GM18907 (cell line): ENCODE measurements around the gene STAG3.
A peak's percentile ranks its signal among the peaks of the same experiment; 100 is the strongest.
"Not testable (repeated sequence)": the region's sequence is repeated elsewhere in the genome, so short reads cannot be mapped to it uniquely, and the experiment has no call there.

ENCODE experiments used
- ATAC-seq: cut with Tn5 transposase; IDR thresholded peaks from one replicate; pipeline ENCODE4 v1.9.1; 2021; ENCODE audit warnings: mild to moderate bottlenecking, moderate library complexity; ENCODE audit not compliant: unreplicated experiment

The STAG3 gene

DNA sequence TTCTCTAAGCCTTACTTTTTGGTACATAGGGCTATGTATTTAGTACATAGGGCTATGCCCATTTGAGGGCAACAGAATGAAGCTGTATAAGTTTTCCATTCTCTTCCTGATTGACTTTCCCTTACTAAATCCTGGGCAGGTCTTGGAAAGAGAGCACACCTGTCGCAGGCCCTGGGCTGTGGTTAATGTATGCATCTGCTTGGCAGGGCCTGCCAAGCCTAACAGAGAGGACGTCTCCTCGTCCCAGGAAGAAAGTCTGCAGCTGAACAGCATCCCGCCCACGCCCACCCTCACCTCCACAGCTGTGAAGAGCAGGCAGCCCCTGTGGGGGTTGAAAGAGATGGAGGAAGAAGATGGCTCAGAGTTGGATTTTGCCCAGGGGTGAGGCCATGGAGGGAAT, 33.1 kb downstream of the STAG3 start:
- ATAC-seq = no peak

DNA sequence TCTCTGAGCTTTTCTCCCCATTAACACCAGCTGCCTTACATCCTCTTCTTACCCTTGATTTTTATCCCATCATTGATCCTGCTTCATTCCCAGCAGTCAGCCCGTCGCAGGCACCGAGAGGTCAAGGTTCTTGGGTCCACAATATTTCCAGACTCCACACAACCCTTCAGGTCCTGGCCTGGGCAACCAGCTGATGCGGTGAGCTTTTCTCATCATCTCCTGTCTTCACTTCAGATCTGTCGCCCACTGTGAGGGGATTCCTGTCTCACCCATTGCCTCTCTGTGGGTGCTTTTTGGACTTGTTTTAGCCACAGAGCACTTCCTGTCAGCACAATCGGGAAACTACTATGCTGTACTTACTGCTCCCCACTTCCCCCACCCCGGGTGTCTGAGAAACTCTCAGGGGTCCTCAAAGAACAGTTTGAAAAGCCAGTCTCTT, 33.6 kb downstream of the STAG3 start:
- ATAC-seq = no peak

DNA sequence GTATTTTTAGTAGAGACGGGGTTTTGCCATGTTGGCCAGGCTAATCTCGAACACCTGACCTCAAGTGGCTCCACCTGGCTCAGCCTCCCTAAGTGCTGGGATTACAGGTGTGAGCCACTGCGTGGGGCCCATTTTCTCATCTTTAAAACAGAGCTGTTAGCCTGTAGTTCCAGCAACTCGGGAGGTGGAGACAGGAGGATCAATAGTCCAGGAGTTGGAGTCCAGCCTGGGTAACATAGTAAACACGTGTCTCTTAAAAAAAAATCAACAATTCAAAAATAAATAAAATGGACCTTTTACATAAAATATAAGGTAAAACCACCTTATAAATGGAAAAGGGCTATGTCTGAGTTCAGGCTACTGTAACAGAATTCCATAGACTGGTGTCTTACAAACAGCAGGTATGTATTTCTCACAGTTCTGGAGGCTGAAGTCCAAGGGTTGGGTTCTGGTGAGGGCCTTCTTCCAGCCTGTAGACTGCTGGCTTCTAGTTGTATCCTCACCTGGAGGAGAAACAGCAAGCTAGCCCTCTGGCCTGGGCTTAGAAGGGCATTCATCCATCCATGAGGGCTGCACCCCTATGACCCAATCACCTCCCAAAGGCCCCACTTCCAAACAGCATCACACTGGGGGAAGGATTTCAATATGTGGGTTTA, 35.0 kb downstream of the STAG3 start:
- ATAC-seq = no peak

DNA sequence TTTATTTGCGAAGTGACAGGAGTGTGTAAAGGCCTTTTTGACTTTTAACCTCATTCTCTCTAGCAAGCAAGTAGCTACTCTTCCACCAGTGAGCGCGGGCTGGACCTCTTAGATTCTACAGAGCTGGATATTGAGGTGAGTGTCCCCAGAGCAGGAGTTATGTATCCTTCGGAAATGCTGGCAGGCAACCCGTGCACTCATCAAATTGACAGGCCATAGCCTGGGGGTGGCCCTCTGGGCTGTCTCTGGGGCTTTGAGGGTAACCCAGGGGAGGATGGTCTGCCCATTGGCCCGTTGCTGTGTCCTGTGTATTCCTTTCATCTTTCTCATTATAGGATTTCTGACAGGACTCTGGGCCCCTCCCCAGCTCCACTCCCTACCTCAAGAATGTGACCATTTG, 36.0 kb downstream of the STAG3 start:
- no peak for ATAC-seq

DNA sequence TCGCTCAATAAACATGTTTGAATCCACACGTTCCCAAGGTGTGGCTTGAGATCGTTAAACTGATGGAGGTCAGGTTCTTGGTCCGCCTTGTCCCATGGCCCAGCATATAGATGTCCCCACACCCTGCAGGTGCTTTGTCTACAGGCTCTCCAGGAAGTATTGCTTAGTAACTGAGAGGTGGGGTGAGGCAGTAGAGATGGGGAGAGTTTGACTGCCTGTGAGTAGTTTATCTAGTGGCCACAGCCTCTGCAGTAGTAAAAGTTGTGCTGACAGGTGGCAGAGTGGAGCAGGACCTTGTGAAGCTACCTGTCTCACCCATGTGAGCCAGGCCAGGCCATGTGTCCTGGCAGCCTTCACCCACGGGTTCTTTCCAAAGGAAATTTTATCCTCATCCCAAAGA, 36.6 kb downstream of the STAG3 start:
- ATAC-seq = not testable (repeated sequence)

DNA sequence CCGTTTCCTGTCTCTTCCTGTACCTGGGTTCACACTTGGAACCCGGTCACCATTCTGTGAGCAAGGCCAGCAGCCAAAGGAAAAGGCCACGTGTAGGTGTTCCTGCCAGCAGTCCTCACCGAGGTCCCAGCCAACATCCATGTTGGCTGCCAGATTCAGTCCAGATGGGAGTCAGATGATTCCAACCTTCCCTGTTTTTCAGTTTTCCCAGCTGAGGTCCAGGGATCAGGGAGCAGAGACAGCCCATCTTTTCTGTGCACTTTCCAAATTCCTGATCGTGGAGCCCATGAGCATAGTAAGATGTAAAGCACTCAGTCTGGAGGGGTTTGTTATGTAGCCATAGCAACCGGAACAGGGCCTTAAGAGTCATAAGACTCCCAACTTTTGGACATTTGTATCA, 38.2 kb downstream of the STAG3 start:
- ATAC-seq = no peak

DNA sequence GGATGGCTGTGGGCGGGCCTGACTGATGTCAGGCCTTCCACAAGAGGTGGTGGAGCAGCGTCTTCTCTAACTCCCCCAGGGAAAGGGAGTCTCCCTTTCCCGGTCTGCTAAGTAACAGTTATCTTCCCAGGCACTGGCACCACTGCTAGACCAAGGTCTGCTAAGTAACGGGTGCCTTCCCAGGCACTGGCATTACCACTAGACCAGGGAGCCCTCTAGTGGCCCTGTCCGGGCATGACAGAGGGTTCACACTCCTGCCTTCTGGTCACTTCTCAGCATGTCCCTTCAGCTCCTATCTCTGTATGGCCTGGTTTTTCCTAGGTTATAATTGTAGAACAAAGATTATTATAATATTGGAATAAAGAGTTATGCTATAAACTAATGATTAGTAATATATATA, 40.2 kb downstream of the STAG3 start:
- ATAC-seq = peak; percentile 14

DNA sequence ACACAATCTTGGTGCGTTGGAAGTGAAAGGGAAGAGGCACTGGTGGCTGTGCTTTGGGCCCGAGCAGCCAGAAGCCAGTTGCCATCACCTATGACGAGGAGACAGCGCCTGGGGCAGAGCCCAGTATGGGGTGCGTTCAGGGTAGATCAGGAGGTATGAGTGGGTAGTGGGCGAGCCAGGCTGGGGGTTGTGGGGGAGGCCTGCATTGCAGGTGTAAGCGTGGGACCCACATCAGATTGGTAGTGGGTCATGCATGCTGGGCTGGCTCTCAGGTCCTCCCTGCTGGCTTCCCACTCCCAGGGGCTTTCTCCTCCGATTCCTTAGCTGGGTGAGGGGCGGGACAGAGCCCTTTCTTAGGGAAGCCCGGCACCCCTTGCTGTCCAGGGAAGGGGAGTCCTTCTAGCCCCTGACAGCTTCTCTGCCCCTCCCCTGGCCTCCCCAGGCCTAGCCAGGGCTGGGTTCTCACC, 41.6 kb downstream of the STAG3 start:
- ATAC-seq = no peak

DNA sequence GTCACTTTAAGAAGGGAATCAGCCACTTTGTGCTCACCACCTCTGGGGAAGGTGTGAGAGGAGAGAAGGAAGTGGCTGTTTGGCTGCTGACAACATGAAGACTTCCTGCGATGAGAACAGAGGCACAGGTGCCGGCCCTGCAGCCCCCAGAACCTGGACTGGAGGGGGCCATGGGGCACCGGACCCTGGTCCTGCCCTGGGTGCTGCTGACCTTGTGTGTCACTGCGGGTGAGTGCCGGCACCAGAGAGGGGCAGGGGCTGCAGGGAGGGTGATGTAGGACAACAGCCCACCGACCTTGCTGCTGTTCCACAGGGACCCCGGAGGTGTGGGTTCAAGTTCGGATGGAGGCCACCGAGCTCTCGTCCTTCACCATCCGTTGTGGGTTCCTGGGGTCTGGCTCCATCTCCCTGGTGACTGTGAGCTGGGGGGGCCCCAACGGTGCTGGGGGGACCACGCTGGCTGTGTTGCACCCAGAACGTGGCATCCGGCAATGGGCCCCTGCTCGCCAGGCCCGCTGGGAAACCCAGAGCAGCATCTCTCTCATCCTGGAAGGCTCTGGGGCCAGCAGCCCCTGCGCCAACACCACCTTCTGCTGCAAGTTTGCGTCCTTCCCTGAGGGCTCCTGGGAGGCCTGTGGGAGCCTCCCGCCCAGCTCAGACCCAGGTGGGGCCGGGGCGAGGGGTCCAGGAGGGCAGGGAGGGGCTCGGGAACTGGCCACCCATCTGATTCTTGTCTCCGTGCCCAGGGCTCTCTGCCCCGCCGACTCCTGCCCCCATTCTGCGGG, 42.3 kb downstream of the STAG3 start, which contains the start of gene PVRIG:
Gene PVRIG, plus strand, starts transcription at position 149 of the 785 bp plus-strand sequence. Its CDS starts 22 bp downstream, at position 171.
- not testable (repeated sequence) for ATAC-seq

DNA sequence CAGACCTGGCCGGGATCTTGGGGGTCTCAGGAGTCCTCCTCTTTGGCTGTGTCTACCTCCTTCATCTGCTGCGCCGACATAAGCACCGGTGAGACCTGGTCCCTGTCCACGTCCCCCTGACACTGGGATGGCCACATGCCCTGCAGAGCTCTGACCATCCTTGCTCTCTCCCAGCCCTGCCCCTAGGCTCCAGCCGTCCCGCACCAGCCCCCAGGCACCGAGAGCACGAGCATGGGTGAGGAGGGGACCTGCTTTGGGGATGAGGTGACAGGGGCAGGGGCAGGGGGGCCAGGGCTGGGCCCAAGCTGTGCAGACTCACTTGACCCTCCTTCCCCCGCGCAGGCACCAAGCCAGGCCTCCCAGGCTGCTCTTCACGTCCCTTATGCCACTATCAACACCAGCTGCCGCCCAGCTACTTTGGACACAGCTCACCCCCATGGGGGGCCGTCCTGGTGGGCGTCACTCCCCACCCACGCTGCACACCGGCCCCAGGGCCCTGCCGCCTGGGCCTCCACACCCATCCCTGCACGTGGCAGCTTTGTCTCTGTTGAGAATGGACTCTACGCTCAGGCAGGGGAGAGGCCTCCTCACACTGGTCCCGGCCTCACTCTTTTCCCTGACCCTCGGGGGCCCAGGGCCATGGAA, 43.0 kb downstream of the STAG3 start:
- peak; percentile 5 for ATAC-seq

DNA sequence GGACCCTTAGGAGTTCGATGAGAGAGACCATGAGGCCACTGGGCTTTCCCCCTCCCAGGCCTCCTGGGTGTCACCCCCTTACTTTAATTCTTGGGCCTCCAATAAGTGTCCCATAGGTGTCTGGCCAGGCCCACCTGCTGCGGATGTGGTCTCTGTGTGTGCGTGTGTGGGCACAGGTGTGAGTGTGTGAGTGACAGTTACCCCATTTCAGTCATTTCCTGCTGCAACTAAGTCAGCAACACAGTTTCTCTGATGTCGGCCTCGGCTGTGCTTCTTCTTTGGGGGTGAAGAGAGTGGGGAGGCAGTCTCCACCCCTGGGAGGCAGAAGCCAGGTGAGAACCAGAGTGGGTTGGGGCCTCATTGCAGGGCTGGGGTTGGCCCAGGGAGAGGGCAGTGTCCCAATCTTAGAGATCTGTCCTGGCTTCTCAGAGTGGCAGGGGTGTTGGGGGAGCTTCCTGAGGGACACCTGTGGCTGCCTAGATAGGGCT, 43.6 kb downstream of the STAG3 start:
- peak; percentile 49 for ATAC-seq

DNA sequence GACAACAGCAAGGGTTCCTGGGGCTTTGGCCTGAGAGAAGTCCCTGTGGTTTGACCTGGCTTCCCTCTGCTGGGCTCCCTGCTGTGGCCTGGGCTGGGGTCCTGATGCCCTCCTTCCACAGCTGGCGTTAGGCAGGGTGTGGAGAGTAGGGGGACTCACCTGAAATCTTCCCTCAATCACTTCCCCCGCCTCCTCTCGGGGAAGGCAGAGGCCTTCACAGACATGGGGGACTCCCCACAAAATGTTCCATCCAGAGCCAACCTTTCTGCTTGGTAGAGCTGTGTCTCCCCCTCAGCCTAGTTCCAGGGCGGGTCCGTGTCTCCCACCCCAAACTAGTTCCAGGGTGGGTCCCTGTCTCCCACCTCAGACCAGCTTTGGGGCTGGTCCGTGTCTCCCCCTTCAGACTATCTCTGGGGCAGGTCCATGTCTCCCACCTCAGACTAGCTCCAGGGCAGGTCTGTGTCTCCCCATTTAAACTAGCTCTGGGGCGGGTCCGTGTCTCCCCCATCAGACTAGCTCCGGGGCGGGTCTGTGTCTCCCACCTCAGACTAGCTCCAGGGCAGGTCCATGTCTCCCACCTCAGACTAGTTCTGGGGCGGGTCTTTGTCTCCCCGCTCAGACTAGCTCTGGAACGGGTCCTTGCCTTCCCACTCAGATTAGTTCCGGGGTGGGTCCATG, 44.2 kb downstream of the STAG3 start:
- no peak for ATAC-seq

DNA sequence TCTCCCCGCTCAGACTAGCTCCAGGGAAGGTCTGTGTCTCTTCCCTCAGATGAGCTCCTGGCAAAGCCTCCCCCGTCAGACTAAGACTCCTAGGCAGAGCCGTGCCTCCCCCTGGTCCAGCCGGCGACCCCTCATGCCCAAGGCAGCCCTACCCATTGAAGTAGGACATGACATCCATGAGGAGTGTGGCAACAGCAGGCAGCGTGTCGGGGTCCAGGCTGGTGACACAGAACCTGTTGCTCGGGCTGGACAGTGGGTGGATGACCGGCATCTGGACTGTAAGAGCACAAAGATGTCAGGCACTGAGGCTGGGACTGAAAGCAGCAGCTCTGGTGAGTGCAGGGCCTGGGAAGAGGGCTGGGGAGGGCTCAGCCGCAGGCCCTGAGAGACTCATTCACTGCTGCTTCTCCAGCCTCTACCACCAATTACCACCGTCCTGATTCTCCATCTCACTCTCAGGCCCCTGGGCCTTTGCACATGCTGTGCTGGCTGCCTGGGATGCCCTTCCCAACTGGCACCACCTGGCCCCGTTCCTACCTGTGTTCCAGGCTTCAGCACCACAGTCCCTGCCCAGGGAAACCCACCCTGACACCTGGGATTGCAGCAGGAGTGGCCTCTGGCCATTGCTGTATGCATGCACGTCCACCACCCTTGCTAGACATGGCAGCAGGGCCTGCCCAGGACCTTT, 44.9 kb downstream of the STAG3 start:
- no peak for ATAC-seq

DNA sequence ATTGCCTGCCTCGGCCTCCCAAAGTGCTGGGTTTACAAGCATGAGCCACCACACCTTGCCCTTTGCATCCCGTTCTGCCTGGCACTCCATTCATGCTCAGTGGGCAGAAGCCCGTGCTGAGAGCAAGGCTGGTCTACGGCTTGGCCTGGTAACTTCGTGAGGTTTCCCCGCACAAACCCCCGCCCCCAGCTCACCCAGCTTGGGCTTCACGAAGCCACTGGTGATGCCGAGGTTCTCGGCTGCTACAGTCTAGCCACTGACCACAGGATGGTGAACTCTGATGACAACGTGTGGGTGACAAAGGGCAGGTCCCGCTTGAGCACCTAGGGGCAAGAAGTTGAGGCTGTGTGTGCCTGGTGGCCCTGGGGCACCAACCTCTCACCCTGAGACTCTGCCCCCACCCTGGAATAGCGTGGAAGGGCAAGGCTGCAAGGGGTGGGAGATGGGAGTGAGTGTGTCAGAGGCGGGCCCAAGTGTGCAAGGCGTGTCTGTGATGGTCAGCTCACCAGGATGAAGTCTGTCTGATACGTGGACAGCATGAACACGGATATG, 45.7 kb downstream of the STAG3 start:
- not testable (repeated sequence) for ATAC-seq

DNA sequence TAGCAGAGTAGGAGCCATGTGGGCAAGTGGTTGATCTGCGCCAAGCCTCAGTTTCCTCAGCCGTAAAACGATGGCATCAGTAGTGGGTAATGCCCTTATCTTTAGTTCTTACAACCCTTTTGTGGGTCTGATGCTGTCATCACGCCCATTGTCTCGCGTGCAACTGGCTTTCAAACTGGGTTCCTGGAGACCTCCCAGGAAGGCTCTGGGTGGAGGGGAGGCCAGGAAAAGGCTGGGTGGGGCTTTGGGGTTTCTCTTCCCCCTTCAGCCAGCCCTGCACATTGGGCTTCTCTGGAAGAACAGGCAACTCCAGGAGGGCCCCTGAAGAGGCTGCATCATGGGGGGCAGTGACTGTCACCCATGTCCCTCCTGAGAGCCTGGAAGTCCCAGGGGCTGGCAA, 47.2 kb downstream of the STAG3 start:
- ATAC-seq = not testable (repeated sequence)

DNA sequence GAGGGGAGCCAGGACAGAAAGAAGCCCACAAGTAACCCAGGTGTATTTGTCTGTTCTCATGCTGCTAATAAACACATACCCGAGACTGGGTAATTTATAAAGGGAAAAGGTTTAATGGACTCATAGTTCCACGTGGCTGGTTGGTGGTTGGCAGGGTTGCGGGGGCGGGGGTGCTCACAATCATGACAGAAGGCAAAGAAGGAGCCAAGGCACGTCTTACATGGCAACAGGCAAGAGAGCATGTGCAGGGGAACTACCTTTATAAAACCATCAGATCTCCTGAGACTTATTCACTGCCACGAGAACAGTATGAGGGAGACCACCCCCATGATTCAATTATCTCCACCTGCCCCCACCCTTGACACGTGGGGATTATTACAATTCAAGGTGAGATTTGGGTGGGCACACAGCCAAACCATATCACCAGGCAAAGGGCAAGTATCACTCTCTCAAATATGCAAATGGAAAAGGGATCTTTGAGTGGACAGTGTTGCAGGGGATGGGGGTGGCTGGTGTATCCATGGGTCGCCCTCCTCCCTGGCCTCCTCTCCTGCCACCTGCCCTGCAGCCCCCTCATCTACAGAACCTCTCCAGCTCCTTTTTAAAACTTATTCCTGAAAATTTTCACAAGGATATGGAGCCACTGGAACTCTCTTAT, 57.1 kb downstream of the STAG3 start:
- not testable (repeated sequence) for ATAC-seq

DNA sequence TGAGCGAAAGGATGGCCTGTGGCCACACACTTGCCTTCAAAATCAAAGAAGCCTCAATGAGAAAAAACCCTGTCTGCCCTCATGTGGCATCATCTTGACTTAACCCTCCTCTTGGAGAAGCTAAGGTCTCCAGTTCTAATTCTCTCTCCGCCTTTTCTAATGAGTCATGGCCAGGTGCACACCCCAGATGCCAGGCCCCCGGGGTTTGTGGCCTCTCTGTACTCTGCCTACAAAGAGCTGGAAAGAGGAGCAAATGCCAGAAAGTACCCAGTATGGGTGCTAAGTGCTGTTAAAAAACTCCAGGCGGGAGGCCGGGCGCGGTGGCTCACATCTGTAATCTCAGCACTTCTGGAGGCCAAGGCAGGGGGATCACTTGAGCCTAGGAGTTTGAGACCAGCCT, 62.3 kb downstream of the STAG3 start:
- ATAC-seq = not testable (repeated sequence)

DNA sequence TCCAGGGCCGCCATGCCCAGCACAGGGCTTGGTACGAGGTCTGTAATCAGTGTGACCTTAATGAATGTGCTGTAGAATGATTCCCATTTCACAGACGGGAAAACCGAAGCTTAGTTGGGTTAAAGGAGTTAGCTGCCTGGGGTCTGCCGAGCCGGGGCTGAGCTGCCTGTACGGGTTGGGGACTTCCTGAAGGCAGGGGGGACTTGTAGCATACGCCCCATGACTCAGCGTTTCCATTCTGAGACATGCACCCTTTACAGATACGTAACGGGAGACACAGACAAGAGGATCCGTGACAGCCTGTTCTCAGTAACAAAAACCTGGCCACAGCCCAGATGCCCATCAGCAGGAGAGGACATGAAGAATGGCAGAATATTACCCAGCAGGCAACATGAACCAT, 65.7 kb downstream of the STAG3 start:
- ATAC-seq = peak; percentile 56

DNA sequence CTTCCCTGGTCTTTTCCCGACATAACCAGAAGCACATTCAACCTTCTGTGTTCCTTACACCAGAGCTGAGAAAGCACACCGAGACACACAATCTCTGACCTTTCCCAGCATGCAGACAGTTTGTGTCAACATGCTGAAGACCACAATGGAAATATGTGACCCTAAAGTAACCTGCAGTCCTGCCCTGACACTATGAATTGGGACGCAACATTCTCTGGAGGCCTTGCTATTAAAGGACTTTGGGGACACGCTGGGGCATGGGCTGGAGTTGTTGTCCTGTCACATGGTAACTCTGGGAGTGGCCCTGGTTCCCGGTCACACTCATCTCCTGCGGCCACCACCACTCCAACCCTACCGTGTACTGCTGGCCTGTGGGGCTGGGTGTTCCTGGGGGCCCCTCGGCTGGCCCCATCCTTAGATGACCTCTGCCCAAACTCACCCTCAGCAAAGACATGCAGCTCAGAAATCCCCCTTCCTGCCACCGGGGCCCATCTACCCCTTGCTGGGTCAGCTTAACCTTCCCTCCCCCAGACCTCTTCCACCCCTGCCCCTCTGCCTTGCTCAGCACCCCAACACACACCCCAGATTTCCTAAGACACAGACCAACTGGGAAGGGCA, 67.4 kb downstream of the STAG3 start:
- not testable (repeated sequence) for ATAC-seq
